ENCODE data around the gene TSPAN8. TPM values are rescaled to one million over a fixed set of nuclear protein-coding genes. Genes with fewer than 3 reads are reported as not detected.

The TSPAN8 gene
- not detected in 2 replicates for total RNA-seq (2022)
- Bru-seq, nascent RNA: percentile 7 among the genes with signal in this experiment
- BruChase-seq, experiment 1, labeled RNA remaining after a 6-hour chase: percentile 17 among the genes with signal in this experiment
- percentile 7 among the genes with signal in this experiment for BruChase-seq, experiment 2, labeled RNA remaining after a 2-hour chase
- long read RNA-seq: 0 reads

DNA sequence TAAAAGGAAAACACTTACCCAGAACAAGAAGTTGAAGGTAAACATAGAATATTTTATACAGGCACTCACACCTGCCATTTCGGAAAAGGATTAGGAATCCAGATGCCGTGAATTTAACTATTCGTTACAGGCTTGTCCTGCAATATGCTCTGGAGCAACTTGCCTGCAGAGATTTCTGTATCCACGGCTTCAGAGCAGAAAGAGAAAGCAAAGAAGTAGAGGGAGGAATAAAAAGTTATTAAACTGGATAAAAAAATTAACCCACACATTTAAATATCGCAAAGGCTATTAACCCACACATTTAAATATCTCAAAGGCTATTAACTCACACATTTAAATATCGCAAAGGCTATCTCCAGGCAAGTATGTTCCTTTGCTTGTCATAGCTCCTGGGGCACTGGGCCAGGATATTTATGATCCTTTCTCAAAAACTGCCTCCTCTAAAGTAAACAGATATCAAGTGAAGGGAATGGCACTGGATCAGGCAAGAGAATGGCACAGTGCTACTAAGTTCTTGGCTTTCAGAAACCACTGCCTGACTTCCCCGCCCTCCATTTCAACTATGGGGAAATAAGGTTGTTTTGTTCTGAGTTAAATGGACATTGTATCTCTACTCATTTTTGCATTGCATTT is at the start of gene TSPAN8:
Gene TSPAN8, minus strand, starts transcription at position 399 of the 633 bp plus-strand sequence. Its CDS starts 321 bp downstream, at position 78.
- no peaks in the 10 kb centered on the region for H3K36me3 Mint-ChIP-seq (ENCODE audit: insufficient read depth, unreplicated experiment)
- TF ChIP-seq, protein P1, sequence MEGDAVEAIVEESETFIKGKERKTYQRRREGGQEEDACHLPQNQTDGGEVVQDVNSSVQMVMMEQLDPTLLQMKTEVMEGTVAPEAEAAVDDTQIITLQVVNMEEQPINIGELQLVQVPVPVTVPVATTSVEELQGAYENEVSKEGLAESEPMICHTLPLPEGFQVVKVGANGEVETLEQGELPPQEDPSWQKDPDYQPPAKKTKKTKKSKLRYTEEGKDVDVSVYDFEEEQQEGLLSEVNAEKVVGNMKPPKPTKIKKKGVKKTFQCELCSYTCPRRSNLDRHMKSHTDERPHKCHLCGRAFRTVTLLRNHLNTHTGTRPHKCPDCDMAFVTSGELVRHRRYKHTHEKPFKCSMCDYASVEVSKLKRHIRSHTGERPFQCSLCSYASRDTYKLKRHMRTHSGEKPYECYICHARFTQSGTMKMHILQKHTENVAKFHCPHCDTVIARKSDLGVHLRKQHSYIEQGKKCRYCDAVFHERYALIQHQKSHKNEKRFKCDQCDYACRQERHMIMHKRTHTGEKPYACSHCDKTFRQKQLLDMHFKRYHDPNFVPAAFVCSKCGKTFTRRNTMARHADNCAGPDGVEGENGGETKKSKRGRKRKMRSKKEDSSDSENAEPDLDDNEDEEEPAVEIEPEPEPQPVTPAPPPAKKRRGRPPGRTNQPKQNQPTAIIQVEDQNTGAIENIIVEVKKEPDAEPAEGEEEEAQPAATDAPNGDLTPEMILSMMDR (IDR thresholded peaks at IDR 0.05; ENCODE audit: unreplicated experiment): no peak
- CTCF ChIA-PET: interaction anchor here (0.5 kb wide), 1 partner anchor 137 kb away, joined by 3 read pairs; no protein-coding TSS in a partner anchor
- no TSS peak for BruUV-seq (replicated peaks)
- H3K4me1 Mint-ChIP-seq (ENCODE audit: insufficient read depth, unreplicated experiment): peaks cover 17% of the 10 kb centered on the region
- H3K27ac Mint-ChIP-seq (ENCODE audit: low read depth, unreplicated experiment): no peak within 1 kb of the TSS
- no peaks in the 10 kb centered on the region for H3K9me3 Mint-ChIP-seq (ENCODE audit: unreplicated experiment)
- no peak within 1 kb of the TSS for H3K4me3 Mint-ChIP-seq (ENCODE audit: unreplicated experiment)
- POLR2A ChIA-PET: interaction anchor here (0.6 to 0.7 kb wide), 2 partner anchors 22 to 510 kb away, joined by 3 to 4 read pairs; no protein-coding TSS in a partner anchor
- DNase-seq (ENCODE audit: unreplicated experiment): no peak
- no peaks in the 10 kb centered on the region for H3K27me3 Mint-ChIP-seq (ENCODE audit: insufficient read depth, unreplicated experiment)
- intact Hi-C loops (cut with micrococcal nuclease): no loop called here

DNA sequence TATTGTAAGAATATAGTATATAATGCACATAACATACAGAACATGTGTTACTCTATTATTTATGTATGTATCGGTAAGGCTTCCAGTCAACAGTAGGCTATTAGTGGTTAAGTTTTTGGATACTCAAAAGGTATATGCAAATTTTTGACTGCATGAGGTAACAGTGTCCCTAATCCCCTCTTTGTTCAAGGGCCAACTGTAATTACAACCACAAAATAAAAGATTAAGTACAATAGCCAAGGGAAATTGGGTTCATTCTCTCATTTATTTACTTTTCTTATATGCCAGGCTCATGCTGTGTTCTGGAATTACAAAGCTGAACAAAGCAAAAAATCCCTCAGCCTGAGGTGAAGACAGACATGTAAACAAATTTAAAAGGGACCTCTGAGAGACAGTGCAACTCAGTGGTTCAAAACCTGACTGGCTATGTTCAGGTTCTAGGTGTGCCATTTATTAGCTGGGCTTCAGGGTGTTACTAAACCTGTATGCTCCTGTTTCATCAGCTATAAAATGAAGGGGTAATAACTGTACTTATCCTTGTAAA is 43.4 kb upstream of the TSPAN8 start:
- intact Hi-C loops (cut with micrococcal nuclease): no loop called here
- TF ChIP-seq, protein P1 (IDR thresholded peaks at IDR 0.05; ENCODE audit: unreplicated experiment): no peak
- CTCF ChIA-PET: interaction anchor here (0.7 kb wide), 1 partner anchor 15 kb away, joined by 3 read pairs; no protein-coding TSS in a partner anchor
- H3K27ac Mint-ChIP-seq (ENCODE audit: low read depth, unreplicated experiment): no peak overlapping the region
- no TSS peak for BruUV-seq (replicated peaks)
- POLR2A ChIA-PET: no interaction called here
- no peaks in the 10 kb centered on the region for H3K36me3 Mint-ChIP-seq (ENCODE audit: insufficient read depth, unreplicated experiment)
- DNase-seq (ENCODE audit: unreplicated experiment): no peak
- no peaks in the 10 kb centered on the region for H3K27me3 Mint-ChIP-seq (ENCODE audit: insufficient read depth, unreplicated experiment)
- H3K9me3 Mint-ChIP-seq (ENCODE audit: unreplicated experiment): no peaks in the 10 kb centered on the region
- no peaks in the 10 kb centered on the region for H3K4me1 Mint-ChIP-seq (ENCODE audit: insufficient read depth, unreplicated experiment)
- no peak overlapping the region for H3K4me3 Mint-ChIP-seq (ENCODE audit: unreplicated experiment)

DNA sequence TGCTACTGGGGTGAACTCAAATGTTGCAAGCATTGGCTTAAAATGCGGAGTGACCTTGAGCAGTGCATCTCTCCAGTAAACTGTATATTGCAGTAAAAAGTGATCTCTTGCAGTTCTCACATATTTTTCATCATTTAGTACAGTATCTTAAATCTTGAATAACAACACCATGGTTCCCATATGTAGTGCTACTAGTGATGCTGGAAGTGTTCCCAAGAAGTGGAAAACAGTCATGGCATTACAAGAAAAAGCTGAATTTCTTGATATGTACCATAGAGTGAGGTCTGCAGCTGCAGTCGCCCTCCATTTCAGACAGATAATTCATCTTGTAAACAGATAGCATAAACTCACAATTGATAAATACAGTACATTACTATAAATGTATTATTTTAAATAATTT is 42.9 kb upstream of the TSPAN8 start:
- H3K9me3 Mint-ChIP-seq (ENCODE audit: unreplicated experiment): no peaks in the 10 kb centered on the region
- TF ChIP-seq, protein P1 (IDR thresholded peaks at IDR 0.05; ENCODE audit: unreplicated experiment): no peak
- intact Hi-C loops (cut with micrococcal nuclease): no loop called here
- no peak for DNase-seq (ENCODE audit: unreplicated experiment)
- no peak overlapping the region for H3K27ac Mint-ChIP-seq (ENCODE audit: low read depth, unreplicated experiment)
- no TSS peak for BruUV-seq (replicated peaks)
- H3K36me3 Mint-ChIP-seq (ENCODE audit: insufficient read depth, unreplicated experiment): no peaks in the 10 kb centered on the region
- H3K4me1 Mint-ChIP-seq (ENCODE audit: insufficient read depth, unreplicated experiment): no peaks in the 10 kb centered on the region
- ChIA-PET POLR2A (no interaction called here), CTCF (no interaction called here)
- no peaks in the 10 kb centered on the region for H3K27me3 Mint-ChIP-seq (ENCODE audit: insufficient read depth, unreplicated experiment)
- no peak overlapping the region for H3K4me3 Mint-ChIP-seq (ENCODE audit: unreplicated experiment)

DNA sequence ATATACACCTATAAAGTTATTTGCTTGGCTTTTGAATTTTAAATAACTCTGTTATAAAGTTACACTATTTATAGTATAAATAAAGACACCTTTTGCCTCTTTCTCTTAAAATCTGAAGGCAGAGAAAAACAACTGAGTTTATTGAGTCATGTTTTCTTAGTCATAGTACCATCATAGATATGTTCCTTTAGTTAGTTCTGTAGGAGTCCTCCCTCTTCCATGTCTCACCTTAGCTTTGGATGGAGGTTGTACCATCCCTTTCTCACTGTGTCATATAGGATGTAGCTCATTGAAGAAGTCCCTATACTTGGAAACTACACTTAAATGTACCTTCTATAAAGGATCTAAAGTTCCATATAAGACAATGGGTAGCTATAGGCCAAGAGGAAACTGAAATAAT is 39.7 kb upstream of the TSPAN8 start:
- no TSS peak for BruUV-seq (replicated peaks)
- ChIA-PET POLR2A (no interaction called here), CTCF (interaction anchor here (0.6 to 1.0 kb wide), 4 partner anchors 12 to 467 kb away, joined by 3 to 4 read pairs (median 3); no protein-coding TSS in a partner anchor)
- TF ChIP-seq, protein P1 (IDR thresholded peaks at IDR 0.05; ENCODE audit: unreplicated experiment): no peak
- Mint-ChIP-seq H3K27me3 (ENCODE audit: insufficient read depth, unreplicated experiment) (no peaks in the 10 kb centered on the region), H3K9me3 (ENCODE audit: unreplicated experiment) (no peaks in the 10 kb centered on the region), H3K4me3 (ENCODE audit: unreplicated experiment) (no peak overlapping the region), H3K36me3 (ENCODE audit: insufficient read depth, unreplicated experiment) (no peaks in the 10 kb centered on the region), H3K27ac (ENCODE audit: low read depth, unreplicated experiment) (no peak overlapping the region), H3K4me1 (ENCODE audit: insufficient read depth, unreplicated experiment) (no peaks in the 10 kb centered on the region)
- intact Hi-C loops (cut with micrococcal nuclease): no loop called here
- no peak for DNase-seq (ENCODE audit: unreplicated experiment)
